GM19452 (cell line): Measurements from ENCODE around the gene NCAM1.

ENCODE experiments used
- ATAC-seq: cut with Tn5 transposase; IDR thresholded peaks from one replicate; pipeline ENCODE4 v1.9.1; 2021; ENCODE audit not compliant: unreplicated experiment

The NCAM1 gene

GRCh38 chr11:113247221-113247620, 286.0 kb downstream of the NCAM1 start:
- ATAC-seq = no peak

GRCh38 chr11:113247966-113248365, 286.7 kb downstream of the NCAM1 start:
- no peak for ATAC-seq

- no peak for ATAC-seq
These were observed 287.7 kb downstream of the NCAM1 start for GRCh38 chr11:113248702-113249490.

- no peak for ATAC-seq
These were observed 288.2 kb downstream of the NCAM1 start for GRCh38 chr11:113249491-113249763.

GRCh38 chr11:113249786-113250185, 288.6 kb downstream of the NCAM1 start:
- no peak for ATAC-seq

- no peak for ATAC-seq
These were observed 290.1 kb downstream of the NCAM1 start for GRCh38 chr11:113251281-113251680.

GRCh38 chr11:113253406-113253805, 292.2 kb downstream of the NCAM1 start:
- ATAC-seq = no peak

- no peak for ATAC-seq
These were observed 293.9 kb downstream of the NCAM1 start for GRCh38 chr11:113255096-113255495.

GRCh38 chr11:113255741-113256140, 294.5 kb downstream of the NCAM1 start:
- no peak for ATAC-seq

GRCh38 chr11:113256431-113257202, 295.4 kb downstream of the NCAM1 start:
- no peak for ATAC-seq

- no peak for ATAC-seq
These were observed 298.8 kb downstream of the NCAM1 start for GRCh38 chr11:113260096-113260425.

- ATAC-seq = no peak
These were observed 299.3 kb downstream of the NCAM1 start for GRCh38 chr11:113260541-113260940.

- no peak for ATAC-seq
These were observed 300.7 kb downstream of the NCAM1 start for GRCh38 chr11:113261709-113262475.

GRCh38 chr11:113262594-113262993, 301.4 kb downstream of the NCAM1 start:
- ATAC-seq = no peak

- ATAC-seq = no peak
These were observed 302.4 kb downstream of the NCAM1 start for GRCh38 chr11:113263458-113264259.

- no peak for ATAC-seq
These were observed 304.1 kb downstream of the NCAM1 start for GRCh38 chr11:113265362-113265761.

GRCh38 chr11:113267493-113267892, 306.3 kb downstream of the NCAM1 start:
- ATAC-seq = no peak

GRCh38 chr11:113269096-113269495, 307.9 kb downstream of the NCAM1 start:
- no peak for ATAC-seq

- ATAC-seq = no peak
These were observed 308.4 kb downstream of the NCAM1 start for GRCh38 chr11:113269636-113270035.

GRCh38 chr11:113270080-113270479, 308.9 kb downstream of the NCAM1 start:
- ATAC-seq = no peak
